Measurements from ENCODE around the gene HSPB6.

GRCh38 chr19:35755131-35755549, 1.7 kb downstream of the HSPB6 start:
- no peak for TF ChIP-seq EZH2 (IDR thresholded peaks at IDR 0.05; ENCODE audit: borderline replicate concordance, low read length)
- no peak for TF ChIP-seq CTCF (IDR thresholded peaks at IDR 0.05; ENCODE audit: low read length)

Data from OCI-LY1 (cell line).